Measurements from ENCODE around the gene STARD13. TPM values are rescaled to one million over a fixed set of nuclear protein-coding genes. Genes with fewer than 3 reads are reported as not detected.

Gene STARD13
- total RNA-seq, 1 experiment from 2014 or later = 1.2 TPM

- Histone ChIP-seq H2AFZ (ENCODE audit: low read length) (no peak overlapping the region), H3K27me3 (ENCODE audit: low read length) (no peaks in the 10 kb centered on the region), H3K4me2 (ENCODE audit: low read depth, low read length, poor library complexity, severe bottlenecking) (no peak overlapping the region), H3K27ac (ENCODE audit: low read length) (no peak overlapping the region), H3K9me2 (replicated peaks; ENCODE audit: insufficient read depth, low read length) (no peaks in the 10 kb centered on the region), H3K4me3 (ENCODE audit: low read length) (no peak overlapping the region), H3K9me3 (ENCODE audit: low read length) (no peaks in the 10 kb centered on the region), H3K4me1 (ENCODE audit: low read length) (no peaks in the 10 kb centered on the region), H3K36me3 (ENCODE audit: insufficient read depth, low read length) (no peaks in the 10 kb centered on the region), H3K79me2 (ENCODE audit: low read length) (no peaks in the 10 kb centered on the region), H4K20me1 (ENCODE audit: insufficient read depth, low read depth, low read length) (no peaks in the 10 kb centered on the region), H3K9ac (ENCODE audit: low read length) (no peak overlapping the region)
- no peak for DNase-seq
Observed at GRCh38 chr13:33185853-33186252, 99.7 kb downstream of the STARD13 start.

GRCh38 chr13:33184530-33184929 lies 101.0 kb downstream of the STARD13 start:
- Histone ChIP-seq H3K9ac (ENCODE audit: low read length) (no peak overlapping the region), H3K4me2 (ENCODE audit: low read depth, low read length, poor library complexity, severe bottlenecking) (no peak overlapping the region), H3K4me1 (ENCODE audit: low read length) (no peaks in the 10 kb centered on the region), H3K27ac (ENCODE audit: low read length) (no peak overlapping the region), H3K27me3 (ENCODE audit: low read length) (no peaks in the 10 kb centered on the region), H3K36me3 (ENCODE audit: insufficient read depth, low read length) (no peaks in the 10 kb centered on the region), H4K20me1 (ENCODE audit: insufficient read depth, low read depth, low read length) (no peaks in the 10 kb centered on the region), H3K79me2 (ENCODE audit: low read length) (no peaks in the 10 kb centered on the region), H3K9me3 (ENCODE audit: low read length) (no peaks in the 10 kb centered on the region), H2AFZ (ENCODE audit: low read length) (no peak overlapping the region), H3K4me3 (ENCODE audit: low read length) (no peak overlapping the region), H3K9me2 (replicated peaks; ENCODE audit: insufficient read depth, low read length) (no peaks in the 10 kb centered on the region)
- no peak for DNase-seq

- Histone ChIP-seq H3K9me3 (ENCODE audit: low read length) (no peaks in the 10 kb centered on the region), H3K79me2 (ENCODE audit: low read length) (no peaks in the 10 kb centered on the region), H3K9me2 (replicated peaks; ENCODE audit: insufficient read depth, low read length) (no peaks in the 10 kb centered on the region), H3K27me3 (ENCODE audit: low read length) (no peaks in the 10 kb centered on the region), H2AFZ (ENCODE audit: low read length) (no peak overlapping the region), H3K4me3 (ENCODE audit: low read length) (no peak overlapping the region), H3K27ac (ENCODE audit: low read length) (no peak overlapping the region), H3K36me3 (ENCODE audit: insufficient read depth, low read length) (no peaks in the 10 kb centered on the region), H3K4me2 (ENCODE audit: low read depth, low read length, poor library complexity, severe bottlenecking) (no peak overlapping the region), H3K4me1 (ENCODE audit: low read length) (no peaks in the 10 kb centered on the region), H4K20me1 (ENCODE audit: insufficient read depth, low read depth, low read length) (no peaks in the 10 kb centered on the region), H3K9ac (ENCODE audit: low read length) (no peak overlapping the region)
- no peak for DNase-seq
Observed at GRCh38 chr13:33184112-33184490, 101.5 kb downstream of the STARD13 start.

DNA sequence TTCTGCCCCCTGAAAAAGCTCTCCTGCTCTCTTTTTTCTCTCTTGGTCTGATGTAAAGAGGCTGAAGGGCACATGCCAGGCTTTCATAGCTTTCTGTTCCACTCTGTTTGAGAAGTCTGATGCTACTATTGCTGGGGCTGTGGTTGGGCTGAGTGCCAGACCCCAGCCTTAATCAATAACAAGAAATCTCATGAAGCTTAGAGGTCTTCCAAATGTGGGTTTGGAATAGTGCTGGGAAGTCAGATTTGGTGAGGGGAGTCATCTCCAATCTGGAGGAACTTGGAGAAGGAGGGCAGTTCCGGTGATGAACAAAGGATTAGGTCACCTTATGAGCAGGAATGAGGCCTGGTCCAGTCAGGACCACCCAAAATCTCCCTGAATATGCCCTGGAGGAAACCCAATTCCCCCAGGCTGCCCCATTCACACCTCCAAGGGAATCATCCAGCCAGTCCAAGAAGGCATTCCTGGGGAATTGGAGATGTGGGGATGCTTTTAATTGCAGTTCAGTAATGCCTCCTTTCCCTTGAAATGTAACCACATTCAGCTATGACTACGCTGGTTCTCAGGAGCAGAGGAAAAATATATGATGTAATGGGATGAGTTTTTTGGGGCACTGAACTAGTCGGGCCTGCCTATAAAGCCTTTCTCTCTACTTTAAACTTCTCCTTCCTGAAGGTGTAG lies 102.0 kb downstream of the STARD13 start:
- Histone ChIP-seq H3K9me3 (ENCODE audit: low read length) (no peaks in the 10 kb centered on the region), H3K4me1 (ENCODE audit: low read length) (no peaks in the 10 kb centered on the region), H3K27ac (ENCODE audit: low read length) (no peak overlapping the region), H3K4me3 (ENCODE audit: low read length) (no peak overlapping the region), H3K9ac (ENCODE audit: low read length) (no peak overlapping the region), H4K20me1 (ENCODE audit: insufficient read depth, low read depth, low read length) (no peaks in the 10 kb centered on the region), H3K4me2 (ENCODE audit: low read depth, low read length, poor library complexity, severe bottlenecking) (no peak overlapping the region), H3K36me3 (ENCODE audit: insufficient read depth, low read length) (no peaks in the 10 kb centered on the region), H3K79me2 (ENCODE audit: low read length) (no peaks in the 10 kb centered on the region), H3K27me3 (ENCODE audit: low read length) (no peaks in the 10 kb centered on the region), H2AFZ (ENCODE audit: low read length) (no peak overlapping the region), H3K9me2 (replicated peaks; ENCODE audit: insufficient read depth, low read length) (no peaks in the 10 kb centered on the region)
- no peak for DNase-seq

GRCh38 chr13:33182729-33183128 lies 102.8 kb downstream of the STARD13 start:
- no peaks in the 10 kb centered on the region for H4K20me1 ChIP-seq (ENCODE audit: insufficient read depth, low read depth, low read length)
- no peaks in the 10 kb centered on the region for H3K9me2 ChIP-seq (replicated peaks; ENCODE audit: insufficient read depth, low read length)
- H3K4me1 ChIP-seq (ENCODE audit: low read length) = no peaks in the 10 kb centered on the region
- no peaks in the 10 kb centered on the region for H3K36me3 ChIP-seq (ENCODE audit: insufficient read depth, low read length)
- no peaks in the 10 kb centered on the region for H3K27me3 ChIP-seq (ENCODE audit: low read length)
- H2AFZ ChIP-seq (ENCODE audit: low read length) = no peak overlapping the region
- H3K4me2 ChIP-seq (ENCODE audit: low read depth, low read length, poor library complexity, severe bottlenecking) = no peak overlapping the region
- DNase-seq = no peak
- H3K9ac ChIP-seq (ENCODE audit: low read length) = no peak overlapping the region
- no peak overlapping the region for H3K27ac ChIP-seq (ENCODE audit: low read length)
- H3K79me2 ChIP-seq (ENCODE audit: low read length) = no peaks in the 10 kb centered on the region
- H3K9me3 ChIP-seq (ENCODE audit: low read length) = no peaks in the 10 kb centered on the region
- no peak overlapping the region for H3K4me3 ChIP-seq (ENCODE audit: low read length)

- Histone ChIP-seq H3K9me2 (replicated peaks; ENCODE audit: insufficient read depth, low read length) (no peaks in the 10 kb centered on the region), H3K27ac (ENCODE audit: low read length) (no peak overlapping the region), H3K9ac (ENCODE audit: low read length) (no peak overlapping the region), H3K79me2 (ENCODE audit: low read length) (no peaks in the 10 kb centered on the region), H3K9me3 (ENCODE audit: low read length) (no peaks in the 10 kb centered on the region), H3K27me3 (ENCODE audit: low read length) (no peaks in the 10 kb centered on the region), H3K4me2 (ENCODE audit: low read depth, low read length, poor library complexity, severe bottlenecking) (no peak overlapping the region), H3K36me3 (ENCODE audit: insufficient read depth, low read length) (no peaks in the 10 kb centered on the region), H2AFZ (ENCODE audit: low read length) (no peak overlapping the region), H3K4me3 (ENCODE audit: low read length) (no peak overlapping the region), H3K4me1 (ENCODE audit: low read length) (no peaks in the 10 kb centered on the region), H4K20me1 (ENCODE audit: insufficient read depth, low read depth, low read length) (no peaks in the 10 kb centered on the region)
- no peak for DNase-seq
Observed at GRCh38 chr13:33181264-33181663, 104.3 kb downstream of the STARD13 start.

DNA sequence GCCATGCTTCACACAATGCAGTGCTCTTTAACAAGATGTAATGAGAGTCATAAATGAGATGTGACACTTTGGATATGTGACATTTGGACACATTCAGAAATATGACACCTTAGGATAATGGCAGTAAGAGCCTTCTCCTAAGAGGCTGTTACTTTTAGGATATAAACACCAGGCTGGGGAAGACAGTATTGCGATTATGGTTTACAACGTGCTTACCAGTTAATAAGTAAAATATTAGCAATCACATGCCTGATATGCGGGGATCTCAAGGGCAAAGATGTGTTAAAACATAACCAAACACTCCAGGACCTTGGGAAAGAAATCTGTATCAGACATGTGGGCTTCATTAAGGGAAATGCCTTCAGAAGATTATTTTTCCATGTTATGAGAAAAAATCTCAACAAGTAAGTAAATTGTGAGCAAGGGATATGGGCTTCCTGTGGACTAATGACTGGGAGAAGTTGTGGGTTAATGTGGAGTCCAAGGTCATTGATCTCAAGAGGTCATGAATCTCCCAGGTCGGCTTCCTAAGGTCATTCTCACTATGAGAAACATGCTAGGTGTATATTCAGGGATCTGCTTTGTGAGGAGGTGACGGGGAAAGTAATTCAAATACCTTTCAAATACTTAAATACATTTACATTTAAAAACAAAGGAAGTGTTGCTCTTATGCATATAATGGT lies 105.3 kb downstream of the STARD13 start:
- H3K36me3 ChIP-seq (ENCODE audit: insufficient read depth, low read length) = no peaks in the 10 kb centered on the region
- H2AFZ ChIP-seq (ENCODE audit: low read length) = no peak overlapping the region
- no peaks in the 10 kb centered on the region for H3K9me3 ChIP-seq (ENCODE audit: low read length)
- no peak overlapping the region for H3K9ac ChIP-seq (ENCODE audit: low read length)
- H3K79me2 ChIP-seq (ENCODE audit: low read length) = no peaks in the 10 kb centered on the region
- no peaks in the 10 kb centered on the region for H3K4me1 ChIP-seq (ENCODE audit: low read length)
- H3K27ac ChIP-seq (ENCODE audit: low read length) = no peak overlapping the region
- H4K20me1 ChIP-seq (ENCODE audit: insufficient read depth, low read depth, low read length) = no peaks in the 10 kb centered on the region
- no peak overlapping the region for H3K4me2 ChIP-seq (ENCODE audit: low read depth, low read length, poor library complexity, severe bottlenecking)
- H3K4me3 ChIP-seq (ENCODE audit: low read length) = no peak overlapping the region
- DNase-seq = no peak
- no peaks in the 10 kb centered on the region for H3K27me3 ChIP-seq (ENCODE audit: low read length)
- no peaks in the 10 kb centered on the region for H3K9me2 ChIP-seq (replicated peaks; ENCODE audit: insufficient read depth, low read length)

DNA sequence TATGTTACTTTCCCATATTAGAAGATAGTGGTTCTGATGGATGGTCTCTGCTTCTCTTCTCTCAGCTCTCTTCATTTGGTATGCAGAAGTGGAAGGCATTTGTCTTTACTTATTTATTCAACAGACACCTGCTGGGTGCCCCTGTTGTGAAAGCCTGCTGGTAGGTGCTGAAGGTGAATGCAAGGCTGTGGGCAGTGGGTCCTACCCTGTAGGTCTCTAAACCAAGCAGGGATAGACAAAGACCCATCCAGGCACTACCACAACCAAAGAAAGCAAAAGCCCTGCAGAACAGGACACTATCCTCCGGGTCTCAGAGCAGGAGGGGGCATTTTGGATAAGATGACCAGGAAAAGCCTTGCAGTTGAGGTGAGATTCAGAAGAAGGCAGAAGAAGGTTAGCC lies 106.1 kb downstream of the STARD13 start:
- no peak for DNase-seq
- H3K27me3 ChIP-seq (ENCODE audit: low read length) = no peaks in the 10 kb centered on the region
- H3K27ac ChIP-seq (ENCODE audit: low read length) = no peak overlapping the region
- H4K20me1 ChIP-seq (ENCODE audit: insufficient read depth, low read depth, low read length) = no peaks in the 10 kb centered on the region
- no peak overlapping the region for H3K9ac ChIP-seq (ENCODE audit: low read length)
- H3K4me2 ChIP-seq (ENCODE audit: low read depth, low read length, poor library complexity, severe bottlenecking) = no peak overlapping the region
- no peaks in the 10 kb centered on the region for H3K9me2 ChIP-seq (replicated peaks; ENCODE audit: insufficient read depth, low read length)
- no peaks in the 10 kb centered on the region for H3K9me3 ChIP-seq (ENCODE audit: low read length)
- no peaks in the 10 kb centered on the region for H3K36me3 ChIP-seq (ENCODE audit: insufficient read depth, low read length)
- H3K4me3 ChIP-seq (ENCODE audit: low read length) = no peak overlapping the region
- no peak overlapping the region for H2AFZ ChIP-seq (ENCODE audit: low read length)
- no peaks in the 10 kb centered on the region for H3K79me2 ChIP-seq (ENCODE audit: low read length)
- no peaks in the 10 kb centered on the region for H3K4me1 ChIP-seq (ENCODE audit: low read length)
